GDM1 (cell line): ENCODE data around the gene AATF.

Source experiments
- DNase-seq: peaks from one replicate; lab custom pipeline; 2025; lab: John Stamatoyannopoulos, UW

AATF gene, protein sequence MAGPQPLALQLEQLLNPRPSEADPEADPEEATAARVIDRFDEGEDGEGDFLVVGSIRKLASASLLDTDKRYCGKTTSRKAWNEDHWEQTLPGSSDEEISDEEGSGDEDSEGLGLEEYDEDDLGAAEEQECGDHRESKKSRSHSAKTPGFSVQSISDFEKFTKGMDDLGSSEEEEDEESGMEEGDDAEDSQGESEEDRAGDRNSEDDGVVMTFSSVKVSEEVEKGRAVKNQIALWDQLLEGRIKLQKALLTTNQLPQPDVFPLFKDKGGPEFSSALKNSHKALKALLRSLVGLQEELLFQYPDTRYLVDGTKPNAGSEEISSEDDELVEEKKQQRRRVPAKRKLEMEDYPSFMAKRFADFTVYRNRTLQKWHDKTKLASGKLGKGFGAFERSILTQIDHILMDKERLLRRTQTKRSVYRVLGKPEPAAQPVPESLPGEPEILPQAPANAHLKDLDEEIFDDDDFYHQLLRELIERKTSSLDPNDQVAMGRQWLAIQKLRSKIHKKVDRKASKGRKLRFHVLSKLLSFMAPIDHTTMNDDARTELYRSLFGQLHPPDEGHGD

GRCh38 chr17:36948717-36949460, at the start of gene AATF:
AATF (plus strand) TSS chr17:36948954; CDS start chr17:36949126, 172 bp downstream.
- DNase-seq: peak; percentile 96

GRCh38 chr17:36899250-36900159, 49.2 kb upstream of the AATF start:
- no peak for DNase-seq

DNA sequence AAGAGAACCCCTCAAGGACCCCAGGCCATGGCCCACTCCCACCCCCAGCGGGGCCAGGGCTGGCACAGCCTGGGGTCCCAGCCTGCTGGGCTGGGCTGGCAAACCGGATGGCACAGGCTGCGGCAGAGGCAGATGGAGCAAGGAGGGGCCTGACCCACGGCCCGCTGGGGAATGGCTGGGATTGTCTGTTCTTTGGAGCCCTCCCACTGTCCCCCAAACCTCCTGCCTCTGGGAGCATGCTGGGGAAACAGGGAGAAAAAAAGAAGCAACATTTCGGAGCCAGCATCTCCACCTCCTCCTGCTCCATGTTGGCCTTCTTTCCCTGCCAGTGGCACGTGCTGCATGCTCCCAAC, 48.6 kb upstream of the AATF start:
- no peak for DNase-seq

DNA sequence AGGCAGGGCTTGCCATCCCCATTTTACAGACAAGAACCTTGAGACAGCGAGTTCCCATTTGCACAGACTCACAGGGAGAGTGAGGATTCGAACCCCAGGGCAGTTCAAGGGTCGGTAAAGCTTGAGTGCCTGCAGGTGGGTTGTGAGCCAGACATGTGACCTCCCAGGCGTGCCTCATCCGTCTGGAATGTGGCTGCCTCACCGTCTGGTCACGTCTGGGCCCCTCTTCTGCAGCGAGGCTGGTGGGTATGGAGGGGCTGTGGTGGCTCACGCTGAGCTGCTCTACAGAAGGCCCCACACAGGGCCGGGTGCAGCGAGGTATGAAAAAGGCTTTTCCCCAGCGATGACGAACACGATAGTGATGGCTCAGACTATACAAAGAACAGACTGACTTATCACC, 47.2 kb upstream of the AATF start:
- no peak for DNase-seq

GRCh38 chr17:36907407-36907806, 41.3 kb upstream of the AATF start:
- no peak for DNase-seq

DNA sequence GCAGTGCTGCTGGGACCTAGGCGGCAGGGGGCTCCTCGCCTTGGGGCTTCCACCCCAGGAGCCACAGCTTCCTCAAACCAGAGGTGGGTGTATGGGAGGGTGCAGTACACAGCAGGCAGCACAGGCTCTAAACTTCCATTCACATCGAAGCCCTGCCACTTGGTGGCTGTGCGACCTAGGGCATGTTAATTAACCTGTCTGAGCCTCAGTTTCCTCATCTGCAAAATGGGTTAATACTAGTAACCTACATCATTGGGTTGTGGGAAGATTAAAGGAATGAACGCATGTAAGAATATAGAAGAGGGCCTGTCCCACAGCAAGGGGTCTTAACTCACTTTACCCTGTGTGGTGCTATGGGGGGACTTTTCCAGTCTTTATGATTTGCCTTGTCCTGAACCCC, 38.2 kb upstream of the AATF start:
- no peak for DNase-seq

DNA sequence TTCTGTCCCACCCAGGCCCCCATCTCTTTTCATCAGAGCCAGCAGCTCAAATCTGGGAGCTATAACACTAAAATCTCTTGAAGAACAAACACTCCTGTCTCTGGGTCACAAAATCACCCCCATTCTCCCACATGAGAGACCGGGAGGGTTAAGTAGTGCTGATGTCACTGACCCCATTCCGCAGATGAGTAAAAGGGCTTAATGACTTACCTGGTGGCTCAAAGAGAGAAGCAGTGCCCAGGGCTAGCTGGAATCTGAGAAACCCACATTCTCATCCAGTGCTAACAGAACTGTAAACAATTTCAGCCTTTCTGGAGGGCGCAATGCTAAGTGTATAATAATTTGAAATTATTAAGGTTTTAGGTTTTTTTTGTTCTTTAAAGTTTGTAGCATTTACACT, 37.8 kb upstream of the AATF start:
- no peak for DNase-seq

DNA sequence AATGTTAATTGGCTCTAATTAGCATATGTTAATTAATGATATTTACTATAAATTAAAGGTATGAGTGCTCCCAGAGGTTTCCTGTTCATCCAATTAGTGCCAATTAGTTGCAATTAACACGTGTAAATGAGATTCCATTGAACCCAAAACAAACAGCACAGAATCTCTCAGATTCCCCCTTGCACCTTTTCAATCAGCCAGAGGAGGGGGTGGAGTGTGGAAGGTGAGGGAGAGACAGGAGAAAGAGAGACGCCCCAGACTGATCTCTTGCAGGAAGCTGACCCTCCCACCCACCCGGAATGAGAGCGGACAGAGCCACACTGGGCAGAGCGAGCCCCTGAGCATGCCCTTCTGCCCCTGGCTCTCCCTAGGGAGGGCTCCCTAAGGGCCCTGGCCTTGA, 35.6 kb upstream of the AATF start:
- DNase-seq: no peak

DNA sequence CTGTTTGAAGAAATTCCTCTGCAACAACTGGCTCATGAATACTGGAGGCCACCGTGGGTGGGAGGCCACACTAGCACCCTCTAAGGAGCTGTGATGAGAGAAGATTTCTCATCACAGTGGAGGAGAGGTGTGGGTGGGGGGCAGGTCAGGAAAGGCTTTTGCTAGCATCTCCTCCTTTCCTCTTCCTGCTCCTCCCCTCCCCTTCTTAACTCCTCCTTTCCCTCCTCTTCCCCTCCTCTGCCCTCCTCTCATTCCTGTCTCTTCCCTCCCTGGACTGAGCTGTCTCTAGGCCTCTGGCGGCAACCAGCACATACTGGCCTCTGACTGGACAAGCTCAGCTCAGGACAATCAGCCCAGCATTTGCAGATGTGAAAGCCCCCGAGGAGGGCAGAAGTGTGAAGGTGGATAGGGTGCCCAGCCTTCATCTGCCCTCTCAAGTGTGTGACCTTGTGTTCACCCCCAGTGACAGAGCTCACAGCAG, 30.5 kb upstream of the AATF start:
- no peak for DNase-seq

DNA sequence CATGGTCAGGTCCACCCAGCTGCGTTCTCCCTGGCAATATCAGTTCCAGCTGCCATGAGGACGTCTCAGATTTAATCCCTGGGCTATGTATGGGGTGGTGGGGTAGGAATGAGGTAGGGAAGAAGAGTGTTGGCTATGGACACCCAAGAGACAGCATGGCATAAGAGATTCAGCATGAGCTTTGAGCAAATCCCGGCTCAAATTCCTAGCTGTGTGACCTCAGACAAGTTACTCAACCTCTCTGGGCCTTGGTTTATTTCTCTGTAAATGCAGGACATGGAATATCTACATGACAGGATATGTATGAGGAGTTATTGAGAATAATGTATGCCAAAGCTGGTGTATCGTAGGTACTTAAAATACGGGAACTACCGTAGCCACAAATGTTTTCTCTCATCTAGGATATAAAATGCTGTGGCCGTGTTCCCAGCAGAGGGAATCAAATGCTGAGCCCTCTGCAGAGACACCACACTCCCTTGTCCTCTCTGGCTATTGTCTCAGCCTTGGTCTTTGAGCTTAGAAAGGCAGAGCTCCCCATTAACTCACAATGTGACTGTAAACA, 29.3 kb upstream of the AATF start:
- no peak for DNase-seq

DNA sequence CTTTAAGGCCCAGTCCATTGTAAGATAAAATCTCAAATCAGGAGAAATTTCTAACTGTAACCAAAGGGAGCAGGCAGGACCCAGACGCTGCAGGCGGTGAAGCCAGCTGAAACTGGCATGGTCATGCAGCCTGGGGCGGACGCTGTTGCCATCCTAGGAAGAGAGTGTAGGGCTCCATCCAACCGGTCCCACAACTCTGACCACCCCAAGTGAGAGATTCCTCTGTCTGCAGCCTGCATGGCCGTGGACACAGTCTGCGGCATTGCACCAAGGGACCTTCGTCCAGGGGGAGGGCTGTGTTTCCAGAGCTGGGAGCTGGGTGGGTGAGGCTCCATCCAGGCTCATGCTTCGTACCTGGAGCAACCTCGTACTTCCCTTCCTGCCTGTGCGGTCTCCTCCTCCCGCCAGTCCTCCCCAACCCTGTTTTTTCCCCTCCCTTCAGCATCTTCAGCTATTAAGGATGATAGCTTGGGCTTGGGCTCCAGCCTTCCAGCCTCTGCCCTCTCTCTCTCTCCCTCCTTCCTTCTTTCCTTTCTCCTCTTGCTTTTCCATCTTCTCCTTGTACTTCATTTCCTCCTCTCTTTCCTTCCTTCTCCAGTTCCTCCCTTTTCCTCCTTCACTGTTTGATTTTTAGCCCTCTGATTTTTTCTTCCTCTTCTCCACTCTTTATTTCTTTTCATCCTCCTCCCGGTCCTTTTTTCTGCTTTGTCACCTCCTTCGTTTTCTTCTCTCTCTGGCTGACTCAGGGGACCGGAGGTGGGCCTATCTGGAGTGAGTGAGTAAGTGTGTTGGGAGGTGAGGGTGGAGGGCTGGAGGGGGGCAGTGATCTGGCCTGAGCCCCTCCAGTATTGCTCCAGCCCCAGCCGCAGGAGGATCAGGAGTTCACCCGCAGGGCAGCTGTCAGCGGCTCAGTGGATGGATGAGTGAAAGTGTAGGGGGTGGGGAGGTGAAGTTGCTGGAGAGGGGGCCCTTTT, 28.4 kb upstream of the AATF start:
- DNase-seq: no peak

DNA sequence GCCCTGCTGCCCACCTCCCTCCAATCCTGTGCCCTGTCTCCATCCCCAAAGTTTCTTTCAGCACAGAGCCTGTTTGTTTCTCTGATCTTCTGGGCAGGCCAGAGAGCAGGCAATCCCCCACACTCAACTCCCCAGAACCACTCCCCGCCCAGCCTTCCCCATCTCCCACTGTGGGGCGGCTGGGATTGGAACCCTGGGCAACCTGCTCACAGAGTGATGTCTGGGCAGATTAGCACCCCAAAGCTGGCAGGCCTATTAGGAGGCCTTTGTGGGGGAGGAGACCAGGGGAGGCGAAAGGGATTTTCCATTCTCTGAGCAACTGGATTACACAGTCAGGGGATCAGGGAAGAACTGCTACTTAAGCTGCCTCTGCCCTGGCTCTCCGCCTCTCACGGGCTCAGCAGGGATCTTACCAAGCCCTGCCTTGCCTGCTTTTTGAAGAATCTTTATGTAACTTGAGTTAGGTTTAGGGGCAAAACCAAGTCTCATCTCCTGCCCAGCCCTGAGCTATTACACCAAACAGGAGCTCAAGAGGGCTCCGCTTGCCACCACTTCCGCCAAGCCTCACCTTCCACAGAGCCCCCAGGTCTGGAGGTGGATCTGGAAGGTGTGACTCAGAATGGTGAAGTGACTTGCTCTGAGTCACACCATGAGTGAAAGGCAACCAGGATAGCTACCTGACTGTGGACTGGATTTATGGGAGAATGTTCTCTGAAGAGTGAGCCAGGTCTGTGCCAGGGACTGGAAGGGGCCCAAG, 27.5 kb upstream of the AATF start:
- DNase-seq: no peak

DNA sequence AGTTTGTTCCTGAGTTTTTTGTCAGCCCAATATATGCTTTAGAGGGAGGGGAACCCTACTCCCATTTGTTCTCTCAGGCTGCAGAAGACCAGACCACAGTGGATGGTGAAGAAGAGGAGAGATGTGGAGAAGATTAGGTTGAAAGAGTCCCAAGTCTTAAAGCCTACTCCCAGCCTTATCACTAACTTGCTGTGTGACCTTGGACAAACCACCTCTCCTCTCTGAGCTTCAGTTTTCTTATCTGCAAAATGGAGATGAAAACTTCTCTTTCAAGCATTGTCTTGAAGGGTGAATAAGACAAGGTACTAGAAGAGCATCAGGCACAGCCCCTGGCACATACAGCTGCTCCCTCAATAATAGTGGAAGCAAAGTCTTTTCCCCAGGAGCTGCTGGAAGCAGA, 26.6 kb upstream of the AATF start:
- no peak for DNase-seq

DNA sequence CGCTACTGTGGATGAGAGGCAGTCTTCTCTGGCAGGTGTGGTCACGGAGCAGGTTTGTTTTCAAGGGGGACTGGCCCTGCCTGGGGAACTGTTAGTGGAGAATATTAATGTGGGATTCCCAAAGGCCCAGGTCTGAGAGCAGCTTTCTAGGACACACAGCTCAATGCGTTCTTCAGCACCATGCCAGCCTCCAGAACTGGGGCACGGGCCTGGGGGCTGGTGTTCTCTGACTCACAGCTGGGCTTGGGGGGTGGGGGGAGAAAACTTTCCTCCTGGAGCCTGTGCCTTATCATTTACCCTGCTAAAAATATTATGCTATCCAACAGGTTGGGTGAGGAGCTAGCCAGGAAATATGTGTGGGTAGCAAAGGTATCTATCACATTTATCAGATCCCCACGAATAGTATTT, 24.9 kb upstream of the AATF start:
- no peak for DNase-seq

GRCh38 chr17:36926226-36926625, 22.5 kb upstream of the AATF start:
- no peak for DNase-seq

DNA sequence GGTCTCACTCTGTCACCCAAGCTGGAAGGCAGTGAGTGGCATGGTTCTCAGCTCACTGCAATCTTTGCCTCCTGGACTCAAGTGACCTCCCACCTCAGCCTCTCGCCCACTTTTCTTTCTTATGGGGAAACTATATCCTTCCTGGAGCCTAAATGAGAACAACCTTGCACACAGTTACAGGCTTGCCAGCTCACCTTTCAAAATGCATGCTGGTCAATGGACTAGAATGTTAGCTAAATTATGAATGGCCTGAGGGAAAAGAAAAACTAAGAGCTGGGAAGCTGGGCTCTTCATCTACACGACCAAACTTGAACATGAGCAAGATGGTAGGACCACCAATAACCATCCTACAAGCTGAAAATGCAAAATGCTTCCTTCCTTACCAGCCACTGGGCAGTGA, 22.1 kb upstream of the AATF start:
- no peak for DNase-seq

GRCh38 chr17:36928471-36929345, 20.0 kb upstream of the AATF start:
- no peak for DNase-seq

GRCh38 chr17:36929851-36930582, 18.7 kb upstream of the AATF start:
- DNase-seq: no peak
